Frontal cortex (tissue), 4 donors: ENCODE measurements around the gene ATG9B. TPM values are rescaled to one million over a fixed set of nuclear protein-coding genes. Genes with fewer than 3 reads are reported as not detected.
"Not testable (repeated sequence)": the region's sequence is repeated elsewhere in the genome, so short reads cannot be mapped to it uniquely, and the experiment has no call there.

Experiments used
- DNase-seq, 2 donors: peaks; one replicate each; pipeline ENCODE4 v3.0.0; 2012; ENCODE audit warnings: low spot score in 2 of 2
- FAIRE-seq: peaks from 2 replicates; lab custom pipeline; 2012; peaks lifted over from hg19 to GRCh38; lab: Jason Lieb, UNC
- total RNA-seq: library from RNA; depleted of rRNA; stranded (reverse); fragments of >200 nt; gene quantifications from one replicate; pipeline ENCODE4 v1.2.3, GENCODE V29; 2014
- donor health status: control.
- donor health status: control.
- donor health status: control.

ATG9B gene
- total RNA-seq, 1 donor from 2014 or later: 2.4 TPM

DNA sequence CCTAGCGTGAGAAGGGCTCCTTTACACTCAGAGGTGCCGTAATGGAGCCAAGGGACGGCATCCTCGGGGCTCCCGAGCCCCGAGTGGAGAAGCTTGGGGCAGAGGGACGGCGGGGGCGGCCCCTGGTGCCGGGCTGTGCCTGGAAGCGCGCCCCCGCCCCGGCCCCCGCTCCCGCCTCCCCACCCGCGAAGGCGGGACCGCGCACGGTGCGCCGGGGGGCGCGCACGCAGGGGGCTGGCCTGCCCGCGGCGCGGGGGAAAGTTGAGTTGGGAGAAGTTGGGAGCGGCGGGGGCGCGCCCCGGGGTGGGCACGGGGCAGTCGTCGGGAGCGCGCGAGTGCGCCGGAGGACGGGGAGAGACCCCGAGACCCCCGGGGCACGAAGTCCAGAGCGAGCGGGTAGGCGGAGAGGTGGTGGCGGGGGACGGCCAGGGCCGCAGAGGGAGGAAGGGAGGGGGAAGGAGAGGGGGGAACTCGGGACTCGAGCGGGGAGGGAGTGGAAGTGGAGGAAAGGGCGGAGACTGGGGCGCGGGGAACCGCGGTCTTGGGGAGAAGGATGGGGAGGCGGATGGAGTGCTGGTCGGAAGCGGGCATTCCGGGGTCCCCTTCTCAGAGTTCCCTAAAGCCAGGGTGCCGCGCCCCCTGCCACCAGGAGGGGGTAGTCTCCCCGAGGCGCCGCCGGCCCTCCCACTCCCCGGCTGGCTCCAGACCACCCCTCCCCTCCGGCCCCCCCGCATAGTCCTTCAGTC is 35.2 kb upstream of the ATG9B start, which contains the start of gene SLC4A2:
Gene SLC4A2 (plus strand): TSS at position 223 of the 746 bp plus-strand sequence. CDS start 2,399 bp downstream, outside the sequence.
- FAIRE-seq (no peak), DNase-seq (peak; percentile 95 to 96)

- FAIRE-seq: no peak
- peak in 1 of 2 donors; percentile 66 for DNase-seq
Observed at GRCh38 chr7:151058781-151059366, 34.6 kb upstream of the ATG9B start.

- DNase-seq (peak; percentile 99 to 100), FAIRE-seq (peak; percentile 62)
Observed at GRCh38 chr7:151057989-151058780, 33.9 kb upstream of the ATG9B start.

- DNase-seq (no peak), FAIRE-seq (no peak)
Observed at GRCh38 chr7:151057506-151057988, 33.3 kb upstream of the ATG9B start, which contains the start of gene CDK5. CDK5 (minus strand) TSS chr7:151057897; CDS start chr7:151057848, 49 bp downstream.

- DNase-seq: peak in 1 of 2 donors; percentile 54
- no peak for FAIRE-seq
Observed at GRCh38 chr7:151056666-151057505, 32.6 kb upstream of the ATG9B start.

GRCh38 chr7:151056283-151056665 is 32.0 kb upstream of the ATG9B start:
- DNase-seq (no peak), FAIRE-seq (no peak)

DNA sequence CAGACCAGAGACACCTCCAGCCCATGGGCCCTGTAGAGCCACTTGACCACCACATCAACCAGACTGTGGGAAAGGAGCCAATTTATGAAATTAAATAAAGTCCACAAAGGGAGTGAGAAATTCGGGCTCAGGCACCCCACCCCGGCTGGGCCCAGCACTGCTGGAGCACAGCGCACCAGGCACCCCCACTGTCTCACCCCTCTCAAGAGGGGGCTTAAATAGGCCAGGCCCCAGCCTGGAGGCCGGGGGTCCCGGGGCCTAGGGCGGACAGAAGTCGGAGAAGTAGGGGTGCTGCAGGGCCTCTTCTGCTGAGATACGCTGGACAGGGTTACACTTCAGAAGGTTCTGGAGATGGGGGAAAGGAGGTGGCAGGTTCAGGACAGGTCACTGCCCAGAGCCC is 29.5 kb upstream of the ATG9B start:
- no peak for DNase-seq
- no peak for FAIRE-seq

DNA sequence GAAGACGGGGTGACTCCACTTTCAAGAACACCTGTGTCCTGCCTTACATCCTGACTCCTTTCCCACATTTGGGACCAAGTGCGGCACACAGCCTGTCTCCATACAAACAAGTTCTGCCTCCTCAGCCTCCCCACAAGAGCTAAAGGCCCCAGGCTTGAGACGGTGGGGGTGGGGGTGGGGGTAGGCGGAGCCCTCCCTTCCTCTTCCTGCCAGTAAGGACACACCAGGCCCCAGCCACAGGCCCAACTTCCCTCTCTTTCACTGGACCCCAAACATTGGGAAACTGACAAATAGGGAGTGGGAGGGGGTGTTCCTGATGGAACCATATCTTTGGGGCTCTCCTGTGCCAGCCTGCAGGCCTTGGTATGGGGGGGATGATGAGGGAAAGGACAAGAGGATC is 28.8 kb upstream of the ATG9B start:
- FAIRE-seq (no peak), DNase-seq (no peak)

DNA sequence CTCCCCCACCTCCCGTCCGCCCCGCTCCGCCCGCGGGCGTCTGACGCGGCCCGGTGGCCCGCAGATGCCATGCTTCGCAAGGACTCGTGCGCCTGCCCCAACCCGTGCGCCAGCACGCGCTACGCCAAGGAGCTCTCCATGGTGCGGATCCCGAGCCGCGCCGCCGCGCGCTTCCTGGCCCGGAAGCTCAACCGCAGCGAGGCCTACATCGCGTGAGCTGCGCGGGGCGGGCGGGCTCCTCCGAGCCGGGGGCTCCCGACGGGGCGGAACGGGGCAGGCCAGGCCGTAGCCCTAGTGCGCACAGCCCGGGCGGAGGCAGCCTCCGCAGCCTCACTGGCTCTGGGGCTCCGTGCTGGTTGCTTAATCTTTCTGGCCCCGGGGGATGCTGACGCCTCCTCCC is 26.8 kb upstream of the ATG9B start:
- FAIRE-seq (no peak), DNase-seq (peak in 1 of 2 donors; percentile 58)

GRCh38 chr7:151048911-151049463 is 24.7 kb upstream of the ATG9B start:
- FAIRE-seq (no peak), DNase-seq (no peak)

- FAIRE-seq: no peak
- DNase-seq: no peak
Observed at GRCh38 chr7:151047976-151048815, 23.9 kb upstream of the ATG9B start, which contains the start of gene ASIC3. ASIC3 (plus strand) TSS chr7:151048531; CDS start chr7:151048886, 355 bp downstream.

DNA sequence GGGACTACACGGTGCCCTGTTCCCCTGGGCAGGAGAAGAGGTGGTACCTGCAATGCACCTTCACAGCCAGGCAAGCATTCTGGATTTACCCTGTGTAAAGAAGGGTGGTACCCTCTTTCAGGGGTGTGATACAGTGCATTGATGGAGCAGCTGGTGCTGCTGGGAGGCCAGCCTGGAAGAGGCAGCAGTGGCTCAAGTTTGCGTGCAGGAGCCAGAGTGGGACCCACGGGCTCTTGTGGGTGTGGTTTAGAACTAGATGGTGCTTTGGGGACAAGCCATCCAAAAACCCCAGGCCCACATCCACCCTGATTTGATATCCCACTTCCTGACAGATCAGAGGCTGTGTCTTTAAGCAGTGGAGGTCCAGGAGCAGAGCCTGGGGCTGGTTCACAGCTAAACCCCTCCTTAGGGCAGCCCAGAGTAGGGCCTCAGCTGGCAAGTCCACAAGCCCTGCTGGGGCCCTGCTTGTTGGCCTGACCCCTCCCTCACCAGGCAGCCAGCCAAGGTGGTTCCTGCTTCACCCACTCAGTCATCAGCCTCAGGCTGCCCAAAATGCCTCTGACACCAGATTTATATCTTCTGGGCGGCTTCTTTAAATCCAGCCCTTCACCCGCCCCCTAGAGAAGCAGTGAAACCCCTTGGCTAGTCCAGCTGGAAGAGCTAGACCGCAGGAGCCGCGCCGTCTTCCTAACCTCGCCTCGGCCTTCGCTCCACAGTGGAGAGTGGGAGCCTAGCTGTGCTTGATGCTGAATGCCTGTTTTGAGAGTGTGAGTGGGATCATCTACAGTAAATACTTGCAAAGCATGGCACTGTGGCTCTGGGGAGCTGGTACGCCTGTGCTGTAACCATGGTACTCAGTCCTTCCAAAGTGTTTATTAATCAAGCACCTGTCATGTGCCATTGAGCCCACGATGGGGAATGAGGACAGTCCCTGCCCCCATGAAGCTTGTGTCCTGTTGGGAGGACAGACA is 22.6 kb upstream of the ATG9B start:
- FAIRE-seq (no peak), DNase-seq (no peak)

DNA sequence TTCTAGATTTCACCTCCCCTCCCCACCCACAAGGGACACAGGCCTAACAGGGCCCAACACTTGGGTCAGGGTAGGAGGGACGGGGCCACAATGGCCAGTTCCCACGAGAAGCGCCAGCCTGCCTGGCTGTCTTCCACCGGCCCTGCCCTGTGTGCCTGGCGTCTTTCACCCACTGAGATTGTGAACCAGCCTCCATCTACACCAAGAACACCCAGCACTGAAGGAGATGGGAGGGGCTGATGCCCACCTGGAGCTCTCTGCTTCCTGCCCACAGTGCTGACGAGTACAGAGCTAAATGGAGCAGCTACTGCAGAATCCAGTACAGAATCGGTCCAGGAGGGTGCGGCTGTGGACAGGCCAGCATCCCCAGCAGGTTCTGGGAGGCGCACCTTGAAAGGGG is 21.7 kb upstream of the ATG9B start:
- FAIRE-seq (no peak), DNase-seq (no peak)

DNA sequence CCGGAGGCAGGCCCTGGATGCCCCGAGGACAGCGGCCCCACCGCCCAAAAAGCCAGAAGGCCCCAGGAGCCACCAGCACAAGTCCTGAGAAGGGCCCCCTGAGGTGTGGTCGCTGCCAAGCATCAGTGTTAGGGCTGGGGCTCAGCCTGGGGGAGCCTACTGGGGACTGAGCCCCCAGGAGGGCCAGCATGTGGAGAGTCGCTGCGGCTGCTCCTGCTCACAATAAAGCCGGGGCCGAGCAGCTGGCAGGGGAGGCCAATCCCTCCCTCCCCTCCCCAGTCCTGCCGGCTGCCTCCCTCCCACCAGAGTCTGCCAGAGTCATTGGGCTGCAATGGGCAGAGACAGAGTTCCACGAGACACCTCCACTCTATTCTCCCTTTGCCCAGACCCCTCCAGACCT is 21.0 kb upstream of the ATG9B start:
- DNase-seq (no peak), FAIRE-seq (no peak)

DNA sequence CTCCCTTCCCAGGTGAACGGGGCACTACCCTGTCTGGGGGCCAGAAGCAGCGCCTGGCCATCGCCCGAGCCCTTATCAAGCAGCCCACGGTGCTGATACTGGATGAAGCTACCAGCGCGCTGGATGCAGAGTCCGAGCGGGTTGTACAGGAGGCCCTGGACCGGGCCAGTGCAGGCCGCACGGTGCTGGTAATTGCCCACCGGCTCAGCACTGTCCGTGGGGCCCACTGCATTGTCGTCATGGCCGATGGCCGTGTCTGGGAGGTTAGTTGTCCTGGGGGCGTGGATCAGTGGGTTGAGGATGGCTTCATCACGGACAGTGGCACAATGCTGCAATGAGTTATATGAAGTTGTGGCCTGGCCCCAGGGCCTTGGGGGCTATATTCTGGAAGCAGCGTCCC is 19.7 kb upstream of the ATG9B start:
- FAIRE-seq (no peak), DNase-seq (no peak)

GRCh38 chr7:151043449-151043848 is 19.2 kb upstream of the ATG9B start:
- not testable (repeated sequence) for DNase-seq, FAIRE-seq
